ENCODE results near the gene CFAP57. TPM values are rescaled to one million over a fixed set of nuclear protein-coding genes. Genes with fewer than 3 reads are reported as not detected.

The CFAP57 gene
- total and polyA plus RNA-seq, 2 donors from 2014 or later = 0.34 to 2.3 TPM

DNA sequence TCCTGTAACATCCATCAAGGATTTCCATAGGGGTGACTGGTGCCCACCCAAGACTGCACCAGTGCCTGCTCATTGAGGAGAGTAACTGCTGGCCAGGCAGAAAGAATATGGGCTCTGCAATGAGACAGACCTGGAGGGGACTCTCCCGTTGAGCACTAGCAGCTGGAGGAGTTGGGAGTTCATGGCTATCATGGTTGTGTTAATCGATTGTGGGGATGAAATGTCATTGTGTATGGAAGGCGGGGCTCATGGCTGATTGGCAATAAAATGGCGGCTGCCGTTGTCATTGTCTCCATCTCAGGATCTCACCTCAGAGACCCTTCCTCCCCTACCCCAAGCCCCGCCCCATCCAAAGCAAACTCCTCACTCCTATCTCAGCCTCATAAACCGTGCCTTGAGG lies 101.6 kb downstream of the CFAP57 start:
- DNase-seq (no peak), FAIRE-seq (no peak)
- Histone ChIP-seq H3K36me3 (ENCODE audit: control insufficient read depth in 2 of 3, insufficient read depth in 3 of 3, low read length in 3 of 3) (no peaks in the 10 kb centered on the region), H3K27me3 (ENCODE audit: control insufficient read depth, insufficient read depth, low read length) (no peaks in the 10 kb centered on the region), H3K27ac (ENCODE audit: low read depth in 2 of 2, low read length in 2 of 2) (peak overlapping the region in 1 of 2 donors; percentile 55), H3K9ac (ENCODE audit: low read length in 3 of 3) (no peak overlapping the region), H3K4me1 (ENCODE audit: control insufficient read depth in 2 of 3, insufficient read depth in 2 of 3, low read depth in 1 of 3, low read length in 3 of 3) (peaks cover 0 to 20% (median 18%) of the 10 kb centered on the region in 3 donors), H3K4me3 (ENCODE audit: low read length in 3 of 3) (no peak overlapping the region), H3K9me3 (ENCODE audit: control insufficient read depth in 2 of 3, insufficient read depth in 1 of 3, low read length in 3 of 3) (no peaks in the 10 kb centered on the region)
- intact Hi-C loops (cut with DNase I) = no loop called here
- TF ChIP-seq, protein P1, sequence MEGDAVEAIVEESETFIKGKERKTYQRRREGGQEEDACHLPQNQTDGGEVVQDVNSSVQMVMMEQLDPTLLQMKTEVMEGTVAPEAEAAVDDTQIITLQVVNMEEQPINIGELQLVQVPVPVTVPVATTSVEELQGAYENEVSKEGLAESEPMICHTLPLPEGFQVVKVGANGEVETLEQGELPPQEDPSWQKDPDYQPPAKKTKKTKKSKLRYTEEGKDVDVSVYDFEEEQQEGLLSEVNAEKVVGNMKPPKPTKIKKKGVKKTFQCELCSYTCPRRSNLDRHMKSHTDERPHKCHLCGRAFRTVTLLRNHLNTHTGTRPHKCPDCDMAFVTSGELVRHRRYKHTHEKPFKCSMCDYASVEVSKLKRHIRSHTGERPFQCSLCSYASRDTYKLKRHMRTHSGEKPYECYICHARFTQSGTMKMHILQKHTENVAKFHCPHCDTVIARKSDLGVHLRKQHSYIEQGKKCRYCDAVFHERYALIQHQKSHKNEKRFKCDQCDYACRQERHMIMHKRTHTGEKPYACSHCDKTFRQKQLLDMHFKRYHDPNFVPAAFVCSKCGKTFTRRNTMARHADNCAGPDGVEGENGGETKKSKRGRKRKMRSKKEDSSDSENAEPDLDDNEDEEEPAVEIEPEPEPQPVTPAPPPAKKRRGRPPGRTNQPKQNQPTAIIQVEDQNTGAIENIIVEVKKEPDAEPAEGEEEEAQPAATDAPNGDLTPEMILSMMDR (IDR thresholded peaks at IDR 0.05; ENCODE audit: borderline replicate concordance, extremely low read depth, insufficient read depth) = no peak

DNA sequence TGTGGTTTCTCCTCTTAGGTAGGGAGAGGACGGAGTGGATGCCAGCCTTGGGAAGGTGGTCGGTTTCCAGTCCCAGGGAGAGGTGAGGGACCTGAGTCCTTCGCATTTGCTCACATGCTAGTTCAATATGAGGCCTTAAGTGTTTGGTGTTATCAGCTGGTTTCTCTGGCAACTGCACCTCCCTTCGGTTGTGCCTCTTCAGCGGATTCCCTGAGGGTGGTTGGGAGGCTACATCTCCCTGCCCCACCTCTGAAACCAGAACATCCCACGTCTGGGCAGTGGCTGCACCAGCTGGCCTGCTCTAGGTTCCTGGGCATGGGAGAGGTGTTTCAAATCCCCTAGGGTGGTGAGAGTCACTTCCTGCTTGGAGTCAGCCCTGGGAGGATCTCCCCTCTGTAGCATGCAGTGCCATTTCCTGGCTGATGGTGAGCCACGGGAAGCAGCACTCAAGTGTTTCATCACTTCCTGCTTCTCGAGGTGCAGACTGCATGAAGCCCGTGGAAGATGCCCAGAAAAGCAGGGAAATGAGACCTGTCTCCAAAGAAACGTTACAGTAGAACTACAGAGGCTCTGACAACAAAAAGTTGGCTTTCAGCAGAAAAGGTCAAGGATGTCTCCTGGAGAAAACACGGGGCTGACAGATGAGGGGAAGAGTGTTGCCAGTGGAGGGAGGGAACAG lies 102.1 kb downstream of the CFAP57 start:
- Histone ChIP-seq H3K4me1 (ENCODE audit: control insufficient read depth in 2 of 3, insufficient read depth in 2 of 3, low read depth in 1 of 3, low read length in 3 of 3) (peaks cover 0 to 20% (median 20%) of the 10 kb centered on the region in 3 donors), H3K36me3 (ENCODE audit: control insufficient read depth in 2 of 3, insufficient read depth in 3 of 3, low read length in 3 of 3) (no peaks in the 10 kb centered on the region), H3K27ac (ENCODE audit: low read depth in 2 of 2, low read length in 2 of 2) (peak overlapping the region; percentile 51 to 55), H3K9ac (ENCODE audit: low read length in 3 of 3) (no peak overlapping the region), H3K4me3 (ENCODE audit: low read length in 3 of 3) (no peak overlapping the region), H3K9me3 (ENCODE audit: control insufficient read depth in 2 of 3, insufficient read depth in 1 of 3, low read length in 3 of 3) (no peaks in the 10 kb centered on the region), H3K27me3 (ENCODE audit: control insufficient read depth, insufficient read depth, low read length) (no peaks in the 10 kb centered on the region)
- TF ChIP-seq, protein P1 (IDR thresholded peaks at IDR 0.05; ENCODE audit: borderline replicate concordance, extremely low read depth, insufficient read depth) = no peak
- DNase-seq = peak in 1 of 5 donors; percentile 34
- intact Hi-C loops (cut with DNase I) = no loop called here
- no peak for FAIRE-seq

DNA sequence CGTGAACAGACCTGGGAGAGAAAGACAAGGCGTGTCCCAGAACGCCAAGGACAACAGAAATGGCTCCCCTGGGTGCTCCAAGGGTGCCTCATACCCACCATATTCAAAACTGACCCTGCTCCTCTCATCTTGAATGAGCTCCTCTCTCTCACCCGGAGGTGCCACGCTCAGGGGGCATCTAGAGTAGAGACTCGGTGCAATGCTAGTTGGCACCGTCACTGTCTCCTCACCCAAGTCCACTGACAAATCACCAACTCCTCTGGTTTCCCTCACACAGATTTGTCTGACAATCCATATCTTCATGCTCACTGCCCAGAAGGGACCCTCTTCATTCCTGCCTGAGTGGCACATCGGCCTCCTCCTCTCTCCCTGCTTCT lies 102.7 kb downstream of the CFAP57 start:
- no peak overlapping the region for H3K4me3 ChIP-seq (ENCODE audit: low read length in 3 of 3)
- peak overlapping the region in 1 of 2 donors; percentile 32 for H3K27ac ChIP-seq (ENCODE audit: low read depth in 2 of 2, low read length in 2 of 2)
- H3K9me3 ChIP-seq (ENCODE audit: control insufficient read depth in 2 of 3, insufficient read depth in 1 of 3, low read length in 3 of 3) = no peaks in the 10 kb centered on the region
- FAIRE-seq = no peak
- H3K9ac ChIP-seq (ENCODE audit: low read length in 3 of 3) = no peak overlapping the region
- TF ChIP-seq, protein P1 (IDR thresholded peaks at IDR 0.05; ENCODE audit: borderline replicate concordance, extremely low read depth, insufficient read depth) = no peak
- DNase-seq = no peak
- H3K36me3 ChIP-seq (ENCODE audit: control insufficient read depth in 2 of 3, insufficient read depth in 3 of 3, low read length in 3 of 3) = no peaks in the 10 kb centered on the region
- intact Hi-C loops (cut with DNase I) = no loop called here
- H3K27me3 ChIP-seq (ENCODE audit: control insufficient read depth, insufficient read depth, low read length) = no peaks in the 10 kb centered on the region
- peaks cover 0 to 21% (median 19%) of the 10 kb centered on the region in 3 donors for H3K4me1 ChIP-seq (ENCODE audit: control insufficient read depth in 2 of 3, insufficient read depth in 2 of 3, low read depth in 1 of 3, low read length in 3 of 3)
